Activated effector memory CD4-positive, alpha-beta T cell treated with anti-CD3 and anti-CD28 coated beads, Interleukin-2, amount 50 U/mL, for 16 hours (primary cell): ENCODE measurements around the gene MTR.

Source experiments
- DNase-seq: peaks from one replicate; pipeline ENCODE4 v3.0.0-alpha.2; 2020

The MTR gene

DNA sequence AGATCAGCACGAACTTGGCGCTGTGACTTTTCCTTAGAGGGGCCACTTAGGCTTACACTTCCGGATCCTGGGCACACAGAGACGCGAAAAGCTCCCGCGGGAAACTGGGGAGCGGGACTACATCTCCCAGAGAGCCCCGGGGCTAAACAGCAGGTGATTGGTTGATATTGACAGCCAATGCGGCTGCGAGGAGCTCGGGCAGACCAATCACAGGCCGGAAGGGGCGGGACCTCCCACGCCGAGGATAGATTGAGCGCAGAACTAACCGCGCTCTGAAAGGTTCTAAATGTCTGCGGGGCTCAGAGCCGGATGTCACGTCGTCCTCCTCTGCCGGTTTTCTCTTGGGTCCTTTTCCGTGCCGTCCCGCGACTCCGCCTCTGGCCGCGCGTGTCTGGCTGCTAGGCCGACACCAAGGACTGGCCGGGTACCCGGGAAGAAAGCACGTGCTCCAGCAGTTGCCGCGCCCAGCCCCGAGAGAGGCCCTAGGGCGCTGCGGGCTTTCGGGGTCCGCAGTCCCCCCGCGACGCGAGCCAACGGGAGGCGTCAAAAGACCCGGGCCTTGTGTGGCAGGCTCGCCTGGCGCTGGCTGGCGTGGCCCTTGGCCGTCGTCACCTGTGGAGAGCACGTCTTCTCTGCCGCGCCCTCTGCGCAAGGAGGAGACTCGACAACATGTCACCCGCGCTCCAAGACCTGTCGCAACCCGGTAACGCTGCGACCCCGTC is at the start of gene MTR:
Gene MTR (plus strand): TSS at position 258 of the 722 bp plus-strand sequence. CDS start 412 bp downstream, at position 670.
- DNase-seq, result peak; percentile 99

- no peak for DNase-seq
These were observed 48.3 kb upstream of the MTR start for GRCh38 chr1:236746785-236747184.

- no peak for DNase-seq
These were observed 47.6 kb upstream of the MTR start for GRCh38 chr1:236747311-236747985.

- no peak for DNase-seq
These were observed 46.7 kb upstream of the MTR start for GRCh38 chr1:236748268-236748870.

DNA sequence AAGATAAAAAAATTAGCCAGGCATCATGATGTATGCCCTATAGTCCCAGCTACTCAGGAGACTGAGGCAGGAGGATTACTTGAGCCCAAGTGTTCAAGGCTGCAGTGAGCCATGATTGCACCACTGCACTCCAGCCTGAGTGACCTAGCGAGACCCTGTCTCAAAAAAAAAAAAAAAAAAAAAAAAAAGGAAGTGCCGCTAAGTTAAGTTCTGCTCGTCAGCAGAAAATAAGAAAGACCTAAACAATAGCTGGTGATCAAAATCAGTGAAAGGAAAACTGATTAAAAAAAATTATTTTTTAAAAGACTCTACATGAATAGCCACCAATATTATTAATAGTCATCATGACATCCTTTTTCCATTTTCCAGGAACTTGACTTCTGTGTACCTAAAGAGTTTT is 44.2 kb upstream of the MTR start:
- no peak for DNase-seq

DNA sequence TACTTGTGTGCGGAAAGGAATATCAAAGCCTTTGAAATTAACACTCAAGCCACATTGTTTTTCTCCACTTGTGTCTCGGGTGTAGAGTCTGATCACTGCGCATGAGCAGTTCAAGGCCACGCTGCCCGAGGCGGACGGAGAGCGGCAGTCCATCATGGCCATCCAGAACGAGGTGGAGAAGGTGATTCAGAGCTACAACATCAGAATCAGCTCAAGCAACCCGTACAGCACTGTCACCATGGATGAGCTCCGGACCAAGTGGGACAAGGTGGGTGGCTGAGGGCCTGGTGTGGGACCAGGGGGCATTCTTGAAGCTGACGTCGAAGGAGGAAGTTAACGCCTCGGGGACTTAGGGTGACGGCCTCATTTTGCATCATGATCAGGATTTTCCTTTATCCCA is 43.7 kb upstream of the MTR start:
- no peak for DNase-seq

- no peak for DNase-seq
These were observed 43.2 kb upstream of the MTR start for GRCh38 chr1:236751935-236752334.

GRCh38 chr1:236753516-236753915 is 41.6 kb upstream of the MTR start:
- no peak for DNase-seq

GRCh38 chr1:236753964-236754363 is 41.1 kb upstream of the MTR start:
- DNase-seq, result no peak

DNA sequence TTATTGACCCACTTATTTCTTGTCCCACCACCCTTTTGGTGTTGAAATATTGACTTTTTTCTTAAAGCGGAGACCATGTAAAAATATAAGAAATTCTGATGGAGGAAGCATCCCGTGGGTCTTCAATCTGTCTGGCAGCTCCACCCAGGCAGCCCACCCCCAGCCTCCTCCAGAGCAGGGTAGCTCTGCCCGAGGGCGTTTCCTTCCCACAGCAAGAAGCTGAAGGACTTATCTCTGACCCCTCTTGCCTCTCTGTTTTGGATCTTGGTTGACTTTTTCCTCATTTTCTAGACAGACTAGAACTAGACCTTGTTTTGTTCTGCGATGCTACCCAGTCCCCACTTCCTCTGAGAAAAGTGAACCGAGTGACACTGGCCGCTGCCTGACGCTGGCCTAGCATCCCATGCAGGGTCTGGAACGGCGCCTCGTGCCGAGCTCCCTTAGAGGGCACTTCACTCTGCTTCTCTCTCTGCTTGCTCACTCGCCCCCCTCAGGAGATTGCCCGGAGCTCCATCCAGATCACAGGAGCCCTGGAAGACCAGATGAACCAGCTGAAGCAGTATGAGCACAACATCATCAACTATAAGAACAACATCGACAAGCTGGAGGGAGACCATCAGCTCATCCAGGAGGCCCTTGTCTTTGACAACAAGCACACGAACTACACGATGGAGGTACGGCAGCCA is 40.4 kb upstream of the MTR start:
- no peak for DNase-seq

- DNase-seq, result no peak
These were observed 37.5 kb upstream of the MTR start for GRCh38 chr1:236757640-236758039.

GRCh38 chr1:236759252-236759859 is 35.7 kb upstream of the MTR start:
- DNase-seq, result no peak

- no peak for DNase-seq
These were observed 34.6 kb upstream of the MTR start for GRCh38 chr1:236760480-236760879.

- no peak for DNase-seq
These were observed 34.1 kb upstream of the MTR start for GRCh38 chr1:236760986-236761385.

DNA sequence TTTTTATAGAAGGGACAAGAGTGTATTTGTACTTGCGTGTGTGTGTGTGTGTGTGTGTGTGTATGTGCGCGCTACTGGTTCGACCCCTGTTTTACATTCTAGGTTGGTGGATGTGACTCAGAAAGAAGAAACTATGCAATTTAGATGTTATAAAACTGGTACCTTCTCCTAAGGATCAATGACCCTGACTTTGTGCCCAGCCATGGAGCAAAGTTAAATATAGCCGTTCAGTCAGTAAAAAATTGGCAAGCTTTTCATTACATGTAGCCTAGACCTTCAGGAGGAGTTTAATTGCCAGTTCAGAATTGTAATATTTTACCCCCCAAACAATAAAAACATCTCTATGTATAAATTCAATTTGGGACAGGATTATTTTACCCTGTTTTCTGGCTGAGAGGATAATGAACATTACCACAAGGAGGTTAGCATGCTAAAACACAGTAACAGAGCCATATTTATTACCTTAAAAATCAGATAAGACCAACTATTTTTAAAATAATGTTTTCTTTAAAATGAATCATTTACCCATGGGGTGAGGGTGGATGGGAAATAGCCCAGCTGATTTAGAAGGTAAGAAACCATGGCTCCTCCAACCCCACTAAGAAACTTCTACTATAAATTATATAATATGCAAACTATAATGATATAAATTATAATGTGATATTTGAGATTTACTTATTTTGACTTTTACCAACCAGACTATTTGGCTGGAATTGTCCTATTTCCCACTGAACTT is 33.5 kb upstream of the MTR start:
- DNase-seq, result no peak

- DNase-seq, result no peak
These were observed 32.7 kb upstream of the MTR start for GRCh38 chr1:236762410-236762809.

DNA sequence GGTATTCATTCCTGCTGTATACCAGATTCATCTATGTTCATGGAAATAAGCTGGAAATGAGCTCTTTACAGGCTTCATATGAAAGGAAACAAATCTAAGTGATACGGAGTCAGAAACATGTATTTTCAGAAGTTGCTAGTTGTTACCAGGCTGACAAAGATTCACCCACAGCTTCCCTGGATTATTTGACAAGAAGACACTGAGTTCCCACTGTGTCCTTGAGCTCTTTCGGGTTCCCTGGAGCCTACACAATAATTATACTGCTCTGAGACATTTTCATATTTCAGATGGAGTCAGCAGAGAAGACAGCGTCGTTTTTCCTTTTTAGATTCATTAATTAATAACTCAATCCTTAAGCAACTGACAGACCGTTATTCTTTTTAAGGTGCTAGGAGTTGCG is 29.3 kb upstream of the MTR start:
- DNase-seq, result no peak

DNA sequence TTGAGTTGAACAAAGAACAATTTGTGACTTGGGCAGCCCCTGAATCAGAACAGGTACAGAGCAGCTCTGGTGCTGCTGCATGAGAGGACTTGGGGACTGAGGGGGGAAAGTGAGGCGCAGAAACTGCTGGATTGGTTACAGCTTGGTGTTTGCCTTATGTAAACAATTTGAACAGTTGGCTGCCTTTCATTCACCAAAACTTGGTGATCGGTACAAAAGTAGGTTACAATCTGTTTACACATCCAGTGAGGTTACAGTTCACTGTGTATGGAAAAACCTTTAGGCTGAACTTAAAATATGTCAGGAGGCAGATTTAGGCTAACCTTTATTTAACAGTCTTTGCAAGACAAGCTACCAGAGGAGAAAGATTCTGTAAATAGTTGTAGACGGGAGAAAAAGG is 28.6 kb upstream of the MTR start:
- DNase-seq, result no peak

- no peak for DNase-seq
These were observed 27.8 kb upstream of the MTR start for GRCh38 chr1:236767276-236767675.

- no peak for DNase-seq
These were observed 26.5 kb upstream of the MTR start for GRCh38 chr1:236768601-236769000.

GRCh38 chr1:236773919-236774318 is 21.2 kb upstream of the MTR start:
- no peak for DNase-seq

DNA sequence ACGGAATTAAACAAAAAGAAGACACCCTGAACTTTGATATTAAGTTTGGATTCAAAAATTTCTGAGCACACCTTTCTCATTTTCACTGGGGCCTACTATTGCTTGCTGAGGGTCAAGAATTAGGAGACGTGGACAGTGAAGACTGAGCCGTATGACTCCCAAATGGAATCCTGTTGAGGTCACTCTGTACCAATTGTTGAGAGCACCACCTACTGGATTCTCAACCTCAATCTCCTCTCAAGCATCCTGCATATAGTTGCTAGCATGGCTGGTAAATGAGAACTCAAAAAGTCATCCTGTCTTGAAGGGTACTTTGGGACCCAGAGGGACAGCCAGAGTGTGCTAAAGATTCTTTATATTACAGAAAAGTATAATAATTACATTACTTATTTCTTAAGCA is 20.2 kb upstream of the MTR start:
- DNase-seq, result no peak

DNA sequence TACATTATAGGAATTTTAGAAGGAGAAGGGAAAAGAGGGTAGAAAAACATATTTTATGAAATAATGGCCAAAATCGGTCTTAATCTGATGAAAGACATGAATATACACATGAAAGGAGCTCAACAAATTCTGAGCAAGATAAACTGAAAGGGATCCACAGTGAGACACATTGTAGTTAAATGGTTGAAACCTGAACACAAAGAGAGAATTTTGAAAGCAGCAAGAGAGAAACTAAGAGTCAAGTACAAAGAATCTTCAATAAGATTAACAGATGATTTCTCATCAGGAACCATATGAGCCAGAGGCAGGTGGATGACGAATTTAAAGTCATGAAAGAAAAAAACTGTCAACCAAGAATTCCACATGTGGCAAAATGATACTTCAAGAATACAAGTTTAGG is 15.8 kb upstream of the MTR start:
- DNase-seq, result no peak
